ENCODE data around the gene C10orf105.
A peak's percentile ranks its signal among the peaks of the same experiment; 100 is the strongest.

C10orf105 gene

DNA sequence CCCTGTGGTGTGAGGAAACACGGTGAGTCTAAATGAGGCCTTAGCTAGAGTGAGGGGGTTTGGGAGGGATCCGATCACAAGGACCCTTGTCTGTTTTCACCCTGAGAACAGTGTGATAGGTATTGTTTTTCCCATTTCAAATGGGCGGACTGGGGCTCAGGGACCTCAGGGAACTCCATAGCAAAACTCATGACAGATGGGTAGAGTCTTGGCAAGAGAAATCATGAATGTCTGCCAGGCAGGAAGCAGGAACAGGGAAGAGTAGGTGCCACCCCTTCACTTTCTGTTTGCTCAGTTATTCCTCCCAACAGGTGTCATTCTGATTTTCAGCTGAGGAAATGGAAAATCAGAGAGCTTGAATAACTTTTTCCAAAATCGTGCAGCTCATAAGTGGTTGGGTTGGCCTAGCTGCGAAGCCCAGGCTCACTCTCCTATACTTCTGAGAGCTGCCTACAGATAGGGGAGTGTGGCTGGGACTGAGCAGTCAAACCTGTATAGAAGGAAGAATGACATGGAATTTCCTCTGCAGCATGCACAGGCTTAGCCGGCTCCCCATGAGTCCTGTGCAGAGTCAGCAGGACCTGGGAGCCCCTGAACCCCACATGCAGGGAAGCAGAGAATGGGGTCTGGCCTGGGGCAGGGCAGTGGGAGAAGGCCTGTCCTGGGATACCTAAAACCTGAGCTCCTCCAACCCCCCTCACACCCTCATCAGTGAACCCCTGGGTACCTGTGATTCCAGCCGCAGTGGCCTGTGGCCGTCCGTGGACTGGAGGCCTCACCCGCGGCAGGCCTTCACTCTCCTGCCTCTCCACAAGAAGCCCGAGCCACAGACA, 17.6 kb upstream of the C10orf105 start:
- peak; percentile 44 to 65 for DNase-seq

DNA sequence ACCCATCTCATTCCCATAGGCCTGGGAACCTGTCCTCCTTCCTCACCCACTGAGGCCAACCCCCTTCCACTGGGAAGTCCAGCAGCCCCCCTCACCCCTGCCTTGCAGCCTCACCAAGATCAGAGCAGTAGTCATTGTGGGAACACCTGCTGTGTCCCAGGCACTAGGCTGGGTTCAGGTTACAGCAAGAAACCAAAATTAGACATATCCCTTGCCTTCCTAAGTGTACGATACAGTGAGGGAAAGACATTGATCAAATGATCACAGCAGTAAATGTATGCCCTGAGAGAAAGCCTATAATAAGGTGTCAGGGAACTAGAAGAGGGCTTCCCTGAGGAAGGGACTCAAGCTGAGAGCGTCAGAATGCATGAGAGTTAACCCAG, 17.0 kb upstream of the C10orf105 start:
- DNase-seq: no peak

DNA sequence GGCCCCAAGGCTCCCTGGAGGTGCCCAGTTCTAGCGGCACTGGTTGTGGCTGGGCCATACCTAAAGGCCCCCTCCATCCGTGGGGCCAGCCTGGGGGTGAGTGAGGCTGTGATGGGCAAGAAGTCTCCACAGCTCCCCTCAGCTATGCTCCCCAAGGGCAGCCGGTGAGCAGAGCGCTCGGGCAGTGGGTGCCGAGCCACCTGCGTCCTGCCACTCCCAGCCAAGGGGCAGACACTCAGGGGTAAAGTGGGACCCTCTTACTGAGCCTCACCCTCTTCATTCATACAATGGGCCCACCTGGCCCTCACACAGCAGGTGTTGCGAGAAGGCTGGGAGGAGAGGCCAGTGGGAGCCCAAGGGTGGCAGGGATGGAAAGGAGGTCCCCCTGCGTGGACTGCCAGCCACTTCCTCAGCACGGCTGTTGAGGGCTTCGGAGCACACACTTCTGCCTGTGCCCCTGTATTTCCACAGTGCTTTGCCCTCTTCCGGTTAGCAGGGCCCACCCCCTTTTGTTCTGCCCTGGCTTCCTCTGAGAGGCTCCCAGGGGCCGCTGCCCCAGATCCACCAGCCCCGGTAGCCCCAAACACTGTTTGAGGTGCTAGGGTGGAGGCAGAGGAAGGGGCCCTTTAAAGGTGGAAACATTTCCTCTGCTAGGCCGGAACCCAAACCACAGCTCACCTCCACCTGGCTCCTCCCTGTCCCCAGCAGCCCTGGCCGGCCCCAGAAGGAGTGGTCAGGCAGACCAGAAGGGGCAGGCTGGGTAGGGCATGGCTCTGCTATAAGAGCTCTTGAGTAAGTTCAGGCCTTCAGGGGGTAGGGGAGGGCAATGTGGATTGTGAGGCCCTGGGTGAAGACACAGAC, 16.4 kb upstream of the C10orf105 start:
- DNase-seq: peak; percentile 37 to 63

DNA sequence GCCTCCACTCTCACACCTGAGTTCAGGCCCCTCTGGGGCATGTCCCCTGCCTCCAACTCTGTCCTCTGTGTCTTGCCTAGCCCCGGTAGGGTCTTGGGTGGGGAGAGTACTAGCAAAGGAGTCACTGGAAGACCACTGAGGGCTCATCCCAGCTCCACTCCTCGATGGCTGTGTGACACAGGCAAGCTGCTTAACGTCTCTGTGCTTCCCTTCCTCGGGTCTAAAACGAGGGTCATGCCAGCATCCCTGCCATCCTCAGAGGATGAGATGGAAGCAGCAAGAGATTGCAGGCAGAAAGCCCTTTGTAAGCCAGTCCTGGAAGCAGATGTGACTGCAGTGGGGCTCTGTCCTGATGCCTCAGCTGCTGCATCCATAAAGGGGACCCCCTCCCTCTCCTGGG, 15.2 kb upstream of the C10orf105 start:
- no peak for DNase-seq

DNA sequence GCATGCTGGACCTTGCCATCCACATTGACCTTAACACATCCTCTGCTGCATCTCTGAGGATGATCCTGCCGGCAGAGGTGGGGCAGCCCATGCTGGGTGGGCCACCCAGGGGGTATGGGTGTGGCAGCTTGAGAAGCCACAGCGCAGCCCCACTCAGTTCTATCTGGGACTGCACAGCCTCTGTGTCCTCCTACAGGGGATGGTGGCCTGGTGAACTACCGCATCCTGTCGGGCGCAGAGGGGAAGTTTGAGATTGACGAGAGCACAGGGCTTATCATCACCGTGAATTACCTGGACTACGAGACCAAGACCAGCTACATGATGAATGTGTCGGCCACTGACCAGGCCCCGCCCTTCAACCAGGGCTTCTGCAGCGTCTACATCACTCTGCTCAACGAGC, 12.2 kb upstream of the C10orf105 start:
- no peak for DNase-seq

DNA sequence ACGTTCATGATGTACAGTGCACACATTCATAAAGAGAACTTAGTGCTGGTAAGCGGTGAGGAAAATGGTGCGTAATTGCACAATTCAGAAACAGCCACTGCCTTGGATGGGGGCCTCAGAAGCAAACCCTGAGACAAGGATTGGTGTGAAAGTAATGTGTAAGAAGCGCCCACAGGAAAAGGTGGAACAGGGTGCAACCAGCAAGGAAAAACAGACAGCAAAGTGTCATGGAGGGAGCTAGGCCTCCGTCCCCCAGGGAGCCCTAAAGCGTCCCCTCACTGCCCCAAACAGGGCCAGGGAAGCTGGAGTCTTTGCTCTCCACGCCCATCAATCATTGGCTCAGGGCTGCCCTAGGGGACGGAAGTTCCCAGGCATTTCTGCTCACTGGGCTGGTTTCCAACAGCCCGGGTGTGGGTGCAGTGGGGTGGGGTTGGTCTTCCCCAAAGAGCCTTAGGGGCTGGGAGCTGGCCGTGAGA, 9.6 kb upstream of the C10orf105 start:
- no peak for DNase-seq

DNA sequence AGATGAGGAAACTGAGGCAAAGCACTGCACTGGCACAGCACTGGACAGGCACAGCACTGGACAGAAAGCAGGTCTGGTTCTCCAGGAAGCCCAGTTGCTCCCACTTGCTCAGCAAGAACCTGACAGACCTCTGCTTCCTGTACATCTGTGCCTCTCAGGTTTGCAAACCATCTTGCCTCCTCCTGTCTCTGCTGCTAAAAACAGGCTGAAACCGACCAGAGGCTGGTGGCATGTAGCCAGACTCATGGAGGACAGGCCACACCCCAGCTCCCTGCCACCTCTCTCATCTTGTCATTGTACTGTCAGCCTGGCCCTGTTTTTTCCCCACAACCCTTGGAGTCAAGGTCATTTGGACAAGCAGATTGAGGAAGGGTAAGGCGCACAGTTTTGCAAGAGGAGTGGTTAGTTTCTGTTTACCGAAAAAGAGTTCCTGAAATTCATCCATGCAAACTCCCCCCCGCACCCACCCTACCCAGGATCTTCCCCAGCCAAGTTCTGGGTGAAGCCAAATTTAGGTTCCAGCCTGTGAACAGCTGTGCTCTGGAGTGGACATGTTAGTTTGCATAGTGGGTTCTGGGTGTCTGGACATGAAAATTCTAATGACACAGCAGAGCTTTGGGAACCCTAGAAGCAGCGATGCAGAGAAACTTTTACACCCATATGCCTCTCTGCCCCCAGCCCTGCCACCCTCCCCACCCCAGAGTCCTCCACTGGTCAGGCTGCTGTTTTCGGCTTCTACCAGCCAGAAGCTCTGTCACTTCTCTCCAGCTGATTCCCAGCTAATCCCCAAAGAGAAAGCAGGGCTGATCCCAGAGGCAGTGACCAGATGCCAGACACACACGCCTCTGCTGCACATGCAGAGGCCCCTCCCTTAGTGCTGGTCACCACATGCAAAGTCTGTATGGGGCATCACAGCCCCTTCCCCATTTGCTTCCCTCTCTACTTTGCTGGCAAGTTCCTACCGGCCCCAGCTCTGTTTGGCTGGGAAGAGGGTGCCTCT, 8.5 kb upstream of the C10orf105 start:
- peak in 1 of 2 donors; percentile 49 for DNase-seq

DNA sequence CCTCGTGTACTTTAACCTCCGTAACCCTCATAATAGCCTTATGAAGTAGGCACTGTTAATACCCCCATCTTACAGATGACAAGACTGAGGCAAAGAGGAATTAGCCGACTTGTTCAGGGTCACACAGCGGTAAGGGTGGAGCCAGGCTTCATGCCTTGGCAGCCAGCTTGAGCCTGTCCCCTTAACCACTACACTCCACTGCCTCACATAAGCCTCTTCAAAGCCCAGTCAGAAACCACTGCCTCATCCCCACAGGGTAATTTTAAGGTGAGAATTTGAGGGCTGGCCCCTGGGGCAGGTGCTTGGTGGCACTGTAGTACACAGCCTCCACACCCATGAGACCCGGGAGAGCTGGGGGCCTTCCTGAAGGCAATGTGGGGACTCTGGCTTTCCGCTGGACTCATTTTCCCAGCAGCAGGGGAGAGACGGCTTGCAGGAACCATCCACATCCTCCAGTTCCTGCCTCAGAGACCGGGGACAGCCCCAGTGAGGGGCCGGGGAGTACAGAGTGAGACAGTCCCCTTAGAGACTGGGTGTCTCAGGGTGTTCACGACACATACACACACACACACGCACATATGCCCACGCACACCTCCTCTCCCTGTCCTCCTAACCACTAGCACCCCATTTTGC, 7.6 kb upstream of the C10orf105 start:
- DNase-seq: peak; percentile 62 to 75

DNA sequence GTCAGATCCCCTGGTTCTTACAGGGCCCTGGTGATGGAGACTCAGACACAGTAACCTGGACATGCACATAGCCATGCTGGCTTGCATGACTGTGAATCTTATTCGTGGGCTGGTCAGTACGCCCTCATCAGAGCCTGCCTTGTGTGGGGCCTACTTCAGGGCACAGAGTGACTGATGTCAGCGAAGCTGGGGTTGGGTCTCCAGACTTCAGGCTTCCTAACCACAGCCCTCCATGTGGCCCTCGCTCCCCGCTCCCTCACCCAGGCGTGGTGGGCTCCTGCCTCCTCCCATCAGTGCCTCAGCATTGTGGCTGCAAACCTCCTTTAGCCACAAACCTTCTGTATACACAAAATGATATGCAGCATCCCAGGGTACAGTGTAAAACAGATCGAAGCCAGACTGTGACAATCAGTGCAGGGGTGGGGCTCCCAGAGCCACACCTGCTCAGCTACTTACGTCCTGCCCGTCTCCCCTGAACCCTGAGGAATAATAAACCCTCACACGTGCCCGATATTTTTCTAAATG, 7.1 kb upstream of the C10orf105 start:
- DNase-seq: peak in 1 of 2 donors; percentile 58

DNA sequence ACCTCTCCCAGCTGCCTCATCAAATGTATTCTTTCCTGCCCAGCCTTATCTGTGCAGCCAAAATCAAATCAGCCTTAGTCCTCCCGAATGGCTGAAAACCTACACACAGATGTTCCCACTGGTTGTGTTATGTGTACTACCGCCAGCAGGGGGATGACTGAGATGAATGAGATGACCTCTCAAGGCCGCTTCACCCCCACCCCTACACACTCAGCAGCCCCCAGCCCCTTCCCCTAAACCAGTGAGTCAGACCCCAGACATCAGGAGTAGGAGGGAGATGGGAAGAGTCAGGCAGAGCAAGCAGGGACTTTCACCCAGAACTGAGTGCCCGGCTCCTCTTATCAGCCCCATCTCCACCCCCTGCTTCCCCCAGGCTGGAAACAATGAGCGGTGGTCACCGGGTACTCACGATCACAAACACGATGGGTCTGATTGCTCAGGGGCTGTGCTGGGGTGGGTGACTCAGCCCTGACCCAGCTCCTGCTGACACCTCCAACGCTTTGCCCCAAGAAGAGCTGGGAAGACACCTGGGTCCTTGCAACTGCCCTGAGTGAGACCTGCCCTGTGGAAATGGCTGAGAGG, 6.5 kb upstream of the C10orf105 start:
- DNase-seq: peak; percentile 80 to 87

DNA sequence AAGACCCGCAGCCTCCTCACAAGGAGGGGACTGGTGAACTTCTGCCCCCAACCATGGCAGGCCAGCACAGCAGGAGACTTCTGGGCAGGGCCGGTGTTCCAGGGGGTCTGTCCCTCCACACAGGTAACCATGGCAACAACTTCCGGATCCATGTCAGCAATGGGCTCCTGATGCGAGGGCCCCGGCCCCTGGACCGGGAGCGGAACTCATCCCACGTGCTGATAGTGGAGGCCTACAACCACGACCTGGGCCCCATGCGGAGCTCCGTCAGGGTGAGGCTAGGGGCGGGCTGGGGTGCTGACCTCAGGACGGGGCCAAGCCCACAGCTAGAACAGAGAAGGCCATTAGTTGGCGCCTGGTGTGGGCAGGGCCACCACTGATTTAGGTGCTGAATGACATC, 5.7 kb upstream of the C10orf105 start:
- DNase-seq: no peak

DNA sequence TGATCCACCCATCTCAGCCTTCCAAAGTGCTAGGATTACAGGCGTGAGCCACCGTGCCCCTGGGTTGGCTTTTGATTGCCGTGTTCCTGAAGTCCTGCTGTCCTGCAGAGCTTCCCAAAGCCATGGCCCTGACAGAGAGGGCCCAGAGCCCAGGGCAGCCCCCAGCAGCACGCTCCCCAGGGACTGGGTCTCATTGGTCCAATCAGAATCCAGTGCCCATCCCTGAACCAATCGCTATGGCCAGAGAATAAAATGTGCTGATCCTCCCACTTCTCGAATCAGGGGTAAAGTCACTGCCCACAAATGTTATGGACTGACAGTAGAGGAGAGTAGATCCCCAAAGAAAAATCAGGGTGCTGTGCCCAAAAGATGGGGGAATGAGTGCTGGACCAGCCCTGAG, 5.0 kb upstream of the C10orf105 start:
- DNase-seq: no peak

DNA sequence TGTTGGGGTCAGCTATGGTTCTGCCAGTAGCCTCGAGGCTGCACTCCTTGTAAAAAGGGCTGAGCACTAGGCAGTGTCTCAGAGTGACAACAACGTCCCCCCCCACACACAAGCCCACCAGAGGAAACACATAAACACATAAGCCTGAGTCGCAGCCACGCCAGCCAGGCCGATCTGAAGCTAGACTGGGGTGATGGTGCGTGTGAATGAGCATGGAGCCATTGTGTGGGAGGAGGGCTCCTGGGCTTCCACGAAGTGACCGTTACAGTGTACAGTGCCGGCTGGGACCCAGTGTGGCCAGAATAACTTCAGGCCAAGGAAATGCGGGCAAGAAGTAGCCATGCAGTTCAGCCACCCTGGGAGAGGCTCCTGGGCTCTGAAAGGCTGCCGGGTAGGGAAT, 3.7 kb upstream of the C10orf105 start:
- DNase-seq: no peak

DNA sequence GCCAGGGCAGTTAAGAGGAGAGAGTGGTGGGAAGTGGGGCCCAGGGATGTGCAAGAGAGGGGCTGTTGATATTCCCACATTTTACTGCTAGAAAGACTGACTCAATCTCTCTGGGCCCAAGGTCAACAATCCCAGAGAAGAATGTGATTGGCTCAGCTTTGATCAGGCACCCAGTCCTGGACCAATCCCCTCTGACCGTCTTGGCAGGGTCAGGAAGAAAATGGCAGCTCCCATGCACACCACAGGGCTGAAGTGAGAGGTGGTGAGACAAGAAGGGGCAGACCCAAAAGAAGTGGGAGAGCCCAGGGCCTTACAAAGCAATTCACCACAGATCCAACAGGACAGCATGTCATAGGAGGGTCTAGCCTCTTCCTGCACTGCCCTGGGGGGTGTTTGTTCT, 3.3 kb upstream of the C10orf105 start:
- no peak for DNase-seq

DNA sequence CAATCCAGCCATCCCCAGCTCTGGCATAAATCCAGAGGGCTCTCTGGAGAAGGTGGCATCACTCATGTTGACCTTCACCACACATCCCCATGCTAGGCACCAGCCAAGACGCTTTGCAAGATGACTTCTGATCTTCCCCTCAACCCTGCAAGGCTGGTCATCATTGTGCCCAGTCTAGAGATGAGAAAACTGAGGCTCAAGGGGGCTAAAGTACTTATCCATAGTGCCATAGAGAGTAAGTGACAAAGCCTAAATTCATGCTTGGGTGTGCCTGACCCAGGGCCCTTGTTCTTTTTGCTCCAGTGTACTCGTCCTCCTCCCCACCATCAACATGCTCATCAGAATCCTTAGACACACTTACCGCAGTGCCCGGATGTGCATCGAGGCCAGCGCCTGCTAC, 1.7 kb upstream of the C10orf105 start:
- DNase-seq: no peak

DNA sequence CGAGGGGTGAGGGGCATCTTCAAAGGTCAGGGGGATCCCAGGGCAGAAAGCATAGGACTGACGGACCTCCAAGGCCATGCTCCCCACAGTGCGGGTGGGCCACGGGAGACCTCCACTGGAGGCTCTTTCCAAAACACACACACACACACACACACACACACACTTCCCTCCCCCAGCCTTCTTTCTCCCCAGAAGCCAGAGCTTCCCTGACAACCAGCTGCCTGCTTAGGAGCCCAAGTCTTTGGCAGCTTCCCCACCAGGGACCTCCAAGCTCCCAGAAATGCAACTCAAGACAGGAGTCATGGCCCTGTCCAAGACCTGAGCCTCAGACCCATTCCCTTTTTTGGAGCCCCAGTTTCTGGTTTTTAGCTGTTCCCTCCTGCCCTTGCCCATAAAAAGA, 710 bp upstream of the C10orf105 start:
- no peak for DNase-seq

DNA sequence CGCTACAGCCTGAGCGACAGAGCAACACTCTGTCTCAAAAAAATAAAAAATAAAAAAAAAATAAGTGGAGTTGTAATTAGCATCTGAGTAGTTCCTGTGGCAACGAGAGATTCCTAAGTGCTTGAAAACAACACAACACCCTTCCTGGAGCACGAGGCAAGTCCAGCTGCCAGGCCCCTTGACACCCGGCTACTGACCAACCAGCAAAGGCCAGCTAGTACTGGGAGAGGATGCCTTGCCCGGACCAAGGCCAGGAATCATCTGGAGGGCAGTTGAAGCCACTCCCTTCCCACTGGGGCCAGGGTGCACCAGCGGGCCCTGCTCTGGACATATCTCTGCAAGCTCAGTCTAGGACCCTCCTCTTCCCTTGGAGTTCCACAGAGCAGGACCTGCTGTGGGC, 536 bp downstream of the C10orf105 start:
- DNase-seq: no peak

DNA sequence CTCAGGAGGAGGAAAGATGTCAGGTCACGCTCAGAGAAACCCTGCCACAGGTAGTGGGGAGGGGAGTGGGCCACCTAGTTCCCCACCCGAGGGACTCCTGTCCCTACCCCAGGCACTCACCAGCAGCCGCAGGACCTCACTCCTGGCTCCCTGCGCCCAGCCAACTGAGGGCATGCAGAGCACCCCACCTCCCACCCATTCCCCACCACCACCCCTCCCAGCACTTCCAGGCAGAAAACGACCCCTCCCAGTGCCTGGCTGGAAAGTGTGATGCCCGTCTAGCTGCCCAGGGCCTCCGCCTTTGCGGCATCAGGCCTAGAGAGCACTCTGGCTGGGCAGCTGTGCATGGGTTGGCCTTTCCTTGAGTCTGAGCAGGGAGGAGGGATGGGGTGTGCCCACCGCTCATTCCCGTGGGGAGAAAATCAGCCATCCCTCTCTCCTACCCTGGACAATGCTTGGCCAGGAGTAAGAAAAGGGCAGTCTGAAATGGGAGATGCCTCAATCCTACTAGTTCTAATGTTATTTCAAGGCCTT, 1.3 kb downstream of the C10orf105 start:
- DNase-seq: no peak

DNA sequence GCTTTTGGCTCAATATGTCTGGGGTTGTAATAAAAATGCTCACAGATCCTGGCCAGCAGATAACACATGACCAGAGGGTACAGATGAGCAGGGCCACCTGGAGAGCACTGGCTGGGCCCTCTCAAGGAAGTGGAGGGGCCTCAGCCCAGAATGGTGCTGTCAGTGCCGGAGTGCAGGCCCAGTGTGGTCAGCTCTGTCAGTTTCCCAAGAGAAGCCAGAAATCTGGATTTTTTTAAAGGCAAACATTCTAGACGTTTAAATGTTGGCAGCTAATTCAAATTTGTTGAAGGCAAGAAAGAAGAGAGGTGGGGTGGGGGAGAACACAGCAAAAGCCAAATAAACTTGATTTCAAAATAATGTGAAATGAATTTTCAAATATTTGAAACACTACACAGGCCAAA, 2.0 kb downstream of the C10orf105 start:
- DNase-seq: no peak

DNA sequence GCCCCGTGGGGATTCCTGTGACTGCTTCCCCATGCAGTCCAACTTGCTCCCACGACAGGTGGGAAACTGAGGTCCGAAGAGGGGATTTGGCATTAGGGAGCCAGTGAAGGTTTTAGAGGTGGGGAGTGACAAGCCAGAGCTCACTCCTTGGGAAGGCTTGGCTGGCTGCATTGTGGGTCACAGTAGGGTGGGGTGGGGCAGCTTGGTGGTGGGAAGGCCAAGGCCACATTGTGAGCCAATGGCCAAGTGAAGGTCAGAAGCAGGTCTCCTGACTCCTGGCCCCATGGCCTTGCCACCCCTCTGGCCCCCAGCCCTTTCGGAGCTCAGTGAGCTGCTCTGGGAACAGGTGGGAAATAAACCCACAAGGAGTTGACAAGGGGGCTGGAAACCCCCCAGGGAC, 2.5 kb downstream of the C10orf105 start:
- DNase-seq: no peak

DNA sequence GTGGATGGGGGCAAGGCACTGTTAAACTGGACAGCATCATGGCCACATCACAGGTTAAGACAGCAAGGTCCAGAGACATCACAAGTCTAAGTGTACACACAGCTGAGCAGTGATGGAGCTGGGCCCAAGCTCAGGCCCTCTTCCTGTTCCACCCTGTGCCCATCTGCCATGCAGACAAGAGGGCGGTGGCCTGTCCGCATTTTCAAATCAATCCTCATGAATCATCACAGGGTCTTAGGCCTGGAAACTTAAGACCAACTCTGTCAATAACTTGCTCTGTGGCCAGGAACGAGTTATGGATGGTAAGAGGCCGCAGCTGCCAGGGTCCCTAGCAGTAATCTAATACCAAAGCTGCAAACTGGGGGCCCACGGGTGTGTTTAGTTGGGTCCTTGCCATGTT, 3.2 kb downstream of the C10orf105 start:
- DNase-seq: no peak
